GOT3 (cell line): ENCODE data around the gene VPREB3.

Experiments used
- DNase-seq: peaks from one replicate; lab custom pipeline; 2025; ENCODE audit warnings: mixed read lengths; lab: John Stamatoyannopoulos, UW

Gene VPREB3

GRCh38 chr22:23764899-23765881 is 11.0 kb upstream of the VPREB3 start:
- no peak for DNase-seq

DNA sequence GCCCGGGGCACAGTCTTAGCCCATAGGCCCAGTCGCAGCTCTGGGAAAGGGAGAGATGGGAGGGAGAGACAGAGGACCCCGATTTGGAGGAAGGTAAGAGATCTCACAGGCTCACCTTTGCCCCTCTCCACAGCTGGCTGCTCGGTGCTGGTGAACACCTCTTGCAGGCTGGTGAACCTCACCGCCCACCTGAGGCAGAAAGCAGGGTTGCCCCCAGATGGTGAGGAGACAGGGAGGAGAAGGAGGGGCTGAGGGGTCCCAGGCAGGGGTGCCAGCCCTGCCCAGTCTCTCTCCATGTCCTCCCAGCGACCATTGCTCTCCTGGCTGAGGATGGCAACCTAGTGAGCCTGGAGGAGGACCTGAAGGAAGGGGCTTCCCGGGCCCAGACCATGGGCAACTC is 9.7 kb upstream of the VPREB3 start:
- DNase-seq, result no peak

DNA sequence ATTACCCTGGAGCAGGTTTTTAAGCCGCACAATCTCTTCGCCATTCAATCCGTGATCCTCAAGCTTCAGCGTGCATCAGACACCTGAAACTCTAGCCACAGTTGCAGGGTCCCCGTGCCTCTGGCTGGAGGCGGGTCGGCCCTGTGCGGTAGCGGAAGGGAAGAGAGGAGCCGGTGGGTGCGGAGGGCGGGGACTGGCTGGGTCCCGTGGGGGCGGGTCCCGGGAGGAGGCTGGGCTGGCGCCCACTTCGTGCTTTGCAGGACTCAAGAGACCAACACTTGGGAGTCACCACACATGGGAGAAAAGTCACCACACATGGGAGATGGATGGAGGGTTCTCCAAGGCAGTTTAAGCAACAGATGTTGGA is 9.3 kb upstream of the VPREB3 start:
- no peak for DNase-seq

DNA sequence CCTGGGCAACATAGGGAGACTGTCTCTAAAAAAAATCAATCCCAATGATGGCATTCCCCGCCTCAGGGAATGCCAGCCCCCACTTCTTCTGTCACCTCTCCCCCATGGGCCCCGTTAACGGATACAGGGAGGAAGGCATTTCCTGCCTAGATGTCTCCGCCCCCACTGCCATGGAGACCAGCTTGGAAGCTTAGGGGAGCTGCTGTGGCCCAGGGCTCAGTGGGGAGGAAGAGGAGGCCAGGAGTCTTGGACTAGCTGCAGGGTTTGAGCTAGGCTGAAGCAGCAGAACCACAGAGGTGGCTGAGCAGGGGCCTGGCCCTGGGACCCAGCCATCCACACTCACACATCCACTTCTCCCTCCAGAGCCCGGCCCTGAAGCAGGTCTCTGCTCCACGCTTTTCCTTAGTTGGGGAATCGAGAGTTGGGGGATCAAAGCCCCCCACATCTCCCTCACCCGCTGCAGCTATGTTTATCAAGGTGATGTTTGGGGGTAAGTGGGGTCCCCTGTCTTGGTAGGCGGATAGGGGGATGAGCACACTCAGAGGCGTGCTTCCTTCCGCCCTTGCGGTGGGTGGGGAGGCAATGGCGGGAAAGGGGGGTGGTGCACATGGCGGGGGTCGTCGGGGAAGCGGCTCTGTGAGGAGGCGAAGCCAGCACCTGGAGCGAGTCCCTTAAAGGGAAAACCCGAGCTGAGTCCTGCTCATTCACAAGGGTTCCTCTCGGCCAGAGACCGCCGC is 8.8 kb upstream of the VPREB3 start, which contains the start of gene C22orf15:
TSS of gene C22orf15 (plus strand) at position 149 of the 737 bp plus-strand sequence. CDS start at position 466, 317 bp downstream.
- DNase-seq, result no peak

DNA sequence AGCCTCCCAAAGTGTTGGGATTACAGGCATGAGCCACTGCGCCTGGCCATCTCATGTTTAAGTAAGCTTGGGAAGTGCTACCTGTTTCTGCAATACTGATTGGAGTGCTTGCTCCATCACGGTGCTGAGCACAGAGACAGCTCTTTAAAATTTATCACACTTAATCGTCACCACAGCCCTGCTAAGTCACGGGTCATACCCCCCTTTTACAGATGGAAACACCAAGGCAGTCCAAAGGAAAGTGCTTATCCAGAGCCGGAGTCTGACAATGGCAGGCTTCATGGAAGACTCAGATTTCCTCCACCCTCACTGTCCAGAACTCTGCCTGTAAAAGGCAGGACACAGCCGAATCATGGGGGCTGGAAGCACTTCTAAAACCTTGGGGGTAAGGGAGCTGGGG is 5.8 kb upstream of the VPREB3 start:
- DNase-seq, result no peak

- no peak for DNase-seq
These were observed 5.3 kb upstream of the VPREB3 start for GRCh38 chr22:23759566-23759965.

DNA sequence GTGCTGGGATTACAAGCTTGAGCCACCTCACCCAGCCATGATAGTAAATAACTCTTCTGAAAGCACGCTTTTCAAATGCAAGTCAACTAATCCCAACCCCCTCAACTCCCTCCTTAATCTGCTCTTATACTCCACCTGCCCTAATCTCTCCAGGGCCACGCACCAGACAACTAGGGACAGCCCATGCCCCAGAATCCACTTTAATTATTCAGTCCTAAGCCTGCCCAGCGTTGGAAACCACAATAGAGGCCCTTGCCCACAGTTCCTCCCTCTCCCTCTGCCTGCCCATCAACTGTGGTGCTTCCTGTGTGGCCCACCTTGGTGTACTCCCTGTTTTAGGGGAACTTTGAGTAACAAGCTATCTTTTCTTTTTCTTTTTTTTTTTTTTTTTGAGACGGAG is 2.7 kb upstream of the VPREB3 start:
- DNase-seq, result no peak

DNA sequence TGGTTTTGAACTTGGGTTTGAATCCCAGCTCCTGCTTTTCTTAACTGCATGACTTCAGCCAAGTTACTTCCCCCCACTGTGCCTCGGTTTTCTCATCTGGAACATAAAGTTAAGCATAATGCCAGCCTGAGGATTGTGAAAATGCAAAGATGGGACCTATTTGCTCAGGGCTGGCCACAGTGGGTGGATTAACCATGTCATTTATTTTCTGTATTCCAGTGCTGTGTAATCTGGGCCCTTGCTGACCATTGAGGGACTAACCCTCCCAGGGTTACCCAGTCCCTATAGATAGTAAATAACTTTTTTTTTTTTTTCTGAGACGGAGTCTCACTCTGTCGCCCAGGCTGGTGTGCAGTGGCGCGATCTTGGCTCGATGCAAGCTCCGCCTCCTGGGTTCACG is 1.5 kb upstream of the VPREB3 start:
- DNase-seq, result no peak

GRCh38 chr22:23754980-23755636 is 883 bp upstream of the VPREB3 start:
- DNase-seq, result no peak

GRCh38 chr22:23753385-23753784 is 840 bp downstream of the VPREB3 start:
- DNase-seq, result no peak

- DNase-seq, result no peak
These were observed 1.5 kb downstream of the VPREB3 start for GRCh38 chr22:23752750-23753149.

DNA sequence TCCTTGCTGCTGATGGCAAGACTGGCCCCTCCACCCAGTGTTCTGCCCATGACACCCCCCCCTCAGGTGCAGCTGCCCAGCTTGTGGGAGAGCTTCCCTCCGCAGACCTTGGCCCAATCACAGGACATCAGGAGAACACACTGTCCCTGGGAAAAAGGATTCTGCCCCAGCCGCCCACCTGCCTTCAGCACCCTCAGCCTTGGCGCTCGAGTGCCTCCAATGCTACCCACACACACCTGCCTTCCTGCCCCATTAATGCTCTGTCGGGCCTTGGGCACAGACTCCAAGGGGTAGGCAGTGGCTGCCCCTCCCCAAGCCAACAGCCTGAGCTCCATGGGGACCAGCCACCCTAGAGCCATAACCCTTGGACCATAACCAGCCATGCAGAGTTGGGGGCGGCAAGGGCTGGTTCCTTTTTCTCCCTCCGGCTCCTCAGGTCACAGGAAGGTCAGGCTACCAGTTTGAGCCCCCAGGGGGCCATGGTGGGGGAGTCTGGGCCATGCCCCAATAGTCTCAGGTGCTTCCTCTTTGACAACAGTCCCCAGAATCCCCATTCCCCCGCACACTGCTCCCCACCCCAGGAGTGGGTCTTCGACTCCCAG is 2.0 kb downstream of the VPREB3 start:
- DNase-seq, result no peak

- DNase-seq, result no peak
These were observed 2.7 kb downstream of the VPREB3 start for GRCh38 chr22:23751441-23751996.

DNA sequence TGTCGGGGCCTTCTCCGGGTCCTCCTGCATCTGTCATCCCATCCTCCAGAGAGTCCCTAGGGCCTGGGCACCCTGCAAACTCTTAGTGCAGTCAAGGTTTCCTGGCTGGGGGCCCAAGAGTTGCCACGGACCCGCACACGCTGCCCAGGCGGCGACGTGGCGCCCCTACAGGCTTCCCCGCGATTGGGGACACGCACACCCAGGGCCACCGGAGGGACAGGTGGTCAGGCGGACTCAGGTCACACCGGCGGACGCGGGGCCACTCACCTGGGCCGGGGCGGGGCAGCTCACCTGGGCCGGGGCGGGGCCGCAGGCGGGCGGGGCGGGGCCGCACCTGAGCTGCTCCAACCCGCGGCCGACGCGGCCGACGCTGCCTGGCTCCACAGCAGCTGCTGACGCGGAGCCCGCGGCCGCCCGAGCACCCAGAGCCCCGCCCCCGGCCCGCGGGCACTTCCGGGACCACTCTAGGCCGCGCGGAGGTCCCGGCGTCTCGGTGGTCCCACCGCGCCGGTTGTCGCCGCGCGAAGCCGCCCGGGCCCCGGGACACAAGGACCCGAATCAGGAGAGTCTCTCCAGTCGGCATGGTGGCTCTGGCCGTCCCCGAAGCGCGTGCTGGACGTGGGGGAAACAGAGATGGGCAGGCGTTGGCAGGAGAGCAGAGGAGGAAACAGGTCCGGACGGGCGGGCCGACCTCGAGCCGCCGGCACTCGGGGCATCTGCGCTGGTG is 3.3 kb downstream of the VPREB3 start, which contains the start of gene ZNF70:
TSS of gene ZNF70 (minus strand) at position 399 of the 727 bp plus-strand sequence. CDS start 5,972 bp downstream, outside the sequence.
- peak; percentile 59 for DNase-seq

- no peak for DNase-seq
These were observed 3.9 kb downstream of the VPREB3 start for GRCh38 chr22:23750367-23750713.

- DNase-seq, result no peak
These were observed 4.4 kb downstream of the VPREB3 start for GRCh38 chr22:23749841-23750301.

- no peak for DNase-seq
These were observed 8.4 kb downstream of the VPREB3 start for GRCh38 chr22:23745791-23746190.

DNA sequence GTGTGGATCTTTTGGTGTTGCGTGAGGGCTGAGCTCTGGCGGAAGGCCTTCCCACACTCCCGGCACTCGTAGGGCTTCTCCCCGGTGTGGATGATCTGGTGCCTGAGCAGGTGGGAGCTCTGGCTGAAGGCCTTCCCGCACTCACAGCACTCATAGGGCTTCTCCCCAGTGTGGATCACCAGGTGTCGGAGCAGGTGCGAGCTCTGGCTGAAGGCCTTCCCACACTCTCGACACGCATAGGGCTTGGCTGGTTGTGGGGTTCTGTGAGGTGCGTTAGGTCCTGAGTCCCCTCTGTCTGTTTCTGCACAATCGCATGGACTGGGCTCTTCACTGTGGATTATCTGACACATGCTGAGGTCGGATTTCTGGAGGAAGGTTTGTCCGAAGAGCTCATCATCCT is 9.7 kb downstream of the VPREB3 start:
- no peak for DNase-seq

DNA sequence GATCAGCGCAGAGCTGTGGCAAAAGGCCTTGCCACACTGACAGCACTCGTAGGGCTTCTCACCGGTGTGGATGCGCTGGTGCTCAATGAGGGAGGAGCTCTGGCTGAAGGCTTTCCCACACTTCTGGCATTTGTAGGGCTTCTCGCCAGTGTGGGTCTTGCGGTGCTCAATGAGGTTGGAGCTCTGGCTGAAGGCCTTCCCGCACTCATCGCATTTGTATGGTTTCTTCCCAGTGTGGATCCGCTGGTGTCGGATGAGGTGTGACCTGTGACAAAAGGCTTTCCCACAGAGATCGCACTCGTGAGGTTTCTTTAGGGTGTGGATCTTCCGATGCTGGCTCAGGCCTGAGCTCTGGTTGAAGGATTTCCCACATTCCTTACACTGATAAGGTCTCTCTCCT is 10.2 kb downstream of the VPREB3 start:
- DNase-seq, result no peak

- DNase-seq, result no peak
These were observed 10.9 kb downstream of the VPREB3 start for GRCh38 chr22:23743303-23743705.
